HEK293T (cell line): Measurements from ENCODE around the gene CBX1.

Experiments used
- CTCF ChIA-PET: fragments of 350-600 bp; formaldehyde crosslinking; extraction: SDS; loops from one replicate; lab custom pipeline; 2021; ENCODE audit warnings: antibody characterized with exemption, inconsistent platforms; lab: Yijun Ruan, JAX
- POLR2A ChIA-PET: fragments of 350-600 bp; formaldehyde crosslinking; extraction: SDS; loops from one replicate; lab custom pipeline; 2020; ENCODE audit warnings: antibody characterized with exemption, inconsistent platforms; lab: Yijun Ruan, JAX
- DNase-seq: peaks from one replicate; pipeline ENCODE4 v3.0.0; 2012; ENCODE audit warnings: mixed read lengths; ENCODE audit errors: extremely low spot score
- ARNT ChIP-seq: fragments of 450-650 bp; IDR thresholded peaks from 2 replicates; pipeline ENCODE4 v1.6.1; 2017; ENCODE audit warnings: mild to moderate bottlenecking
- BHLHE40 ChIP-seq: fragments of 450-650 bp; IDR thresholded peaks from 2 replicates; pipeline ENCODE4 v1.6.1; 2016; ENCODE audit warnings: mild to moderate bottlenecking, moderate library complexity, borderline replicate concordance
- CTBP1 ChIP-seq: fragments of 450-650 bp; IDR thresholded peaks from 2 replicates; pipeline ENCODE4 v1.6.1; 2016; ENCODE audit warnings: borderline replicate concordance
- ELF4 ChIP-seq: fragments of 450-650 bp; IDR thresholded peaks from 2 replicates; pipeline ENCODE4 v1.6.1; 2017; ENCODE audit warnings: antibody characterized with exemption
- FOXA1 ChIP-seq: fragments of 450-650 bp; IDR thresholded peaks from 2 replicates; pipeline ENCODE4 v1.6.1; 2016; ENCODE audit warnings: mild to moderate bottlenecking
- FOXK2 ChIP-seq: fragments of 450-650 bp; IDR thresholded peaks from 2 replicates; pipeline ENCODE4 v1.6.1; 2016; ENCODE audit warnings: mild to moderate bottlenecking
- FOXM1 ChIP-seq: fragments of 450-650 bp; IDR thresholded peaks from 2 replicates; pipeline ENCODE4 v1.6.1; 2017; ENCODE audit warnings: mild to moderate bottlenecking, borderline replicate concordance
- HDGF ChIP-seq: fragments of 450-650 bp; IDR thresholded peaks from 2 replicates; pipeline ENCODE4 v1.6.1; 2017; ENCODE audit warnings: antibody characterized with exemption, borderline replicate concordance
- L3MBTL2 ChIP-seq: fragments of 450-650 bp; conservative IDR thresholded peaks from 2 replicates; pipeline ENCODE4 v1.6.1; 2016; ENCODE audit warnings: mild to moderate bottlenecking
- LEF1 ChIP-seq: fragments of 450-650 bp; IDR thresholded peaks from 2 replicates; pipeline ENCODE4 v1.6.1; 2017; ENCODE audit warnings: mild to moderate bottlenecking, borderline replicate concordance
- NFRKB ChIP-seq: fragments of 450-650 bp; IDR thresholded peaks from 2 replicates; pipeline ENCODE4 v1.6.1; 2016; ENCODE audit warnings: mild to moderate bottlenecking, moderate library complexity
- SP1 ChIP-seq: fragments of 450-650 bp; IDR thresholded peaks from 2 replicates; pipeline ENCODE4 v1.6.1; 2017
- SUZ12 ChIP-seq: fragments of 450-650 bp; IDR thresholded peaks from 2 replicates; pipeline ENCODE4 v1.6.1; 2016; ENCODE audit warnings: mild to moderate bottlenecking
- TARDBP ChIP-seq: fragments of 450-650 bp; IDR thresholded peaks from 2 replicates; pipeline ENCODE4 v1.6.1; 2016
- ZNF384 ChIP-seq: fragments of 450-650 bp; IDR thresholded peaks from 2 replicates; pipeline ENCODE4 v1.6.1; 2016
- TF ChIP-seq, protein P1 (sequence below): fragments of 450-650 bp; IDR thresholded peaks from 2 replicates; pipeline ENCODE4 v1.6.1; 2016

The CBX1 gene

DNA sequence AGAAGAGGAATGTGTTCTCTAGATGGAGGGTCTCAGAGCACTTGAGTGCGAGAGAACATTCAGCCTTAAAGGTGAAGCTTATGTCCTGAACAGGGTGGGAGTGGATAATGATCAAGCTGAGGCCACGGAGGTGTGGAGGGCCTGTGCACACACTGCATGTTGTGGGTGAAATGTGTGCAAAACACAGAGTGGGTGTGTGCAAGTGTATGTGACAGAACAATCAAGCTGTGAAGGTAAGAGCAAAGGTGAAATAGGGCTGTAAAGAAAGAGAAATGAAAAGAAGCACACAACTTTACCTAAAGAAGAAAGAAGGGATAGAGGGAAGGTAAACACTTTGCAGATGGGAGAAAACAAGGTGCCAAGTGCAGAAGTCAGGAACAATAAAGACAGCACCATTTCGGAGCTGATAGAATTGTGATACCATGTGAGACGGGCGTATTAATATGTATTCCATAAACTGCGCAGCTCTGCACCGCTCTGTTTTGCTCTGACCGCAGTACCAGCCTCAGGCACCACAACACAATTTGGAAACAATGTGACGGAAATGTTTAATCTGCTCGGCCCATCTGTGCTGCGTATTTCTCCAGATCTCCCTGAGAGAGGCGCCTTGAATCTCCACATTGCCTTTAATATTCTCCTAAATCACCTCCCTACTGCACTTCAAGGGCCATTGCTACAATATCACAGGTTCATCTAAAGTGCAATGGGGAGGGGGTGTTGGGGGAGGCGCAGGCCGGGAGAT, 46.9 kb upstream of the CBX1 start:
- no peak for DNase-seq
- no peak for TF ChIP-seq SUZ12
- TF ChIP-seq ARNT, result no peak
- no peak for TF ChIP-seq NFRKB
- TF ChIP-seq SP1, result no peak
- TF ChIP-seq, protein P1, sequence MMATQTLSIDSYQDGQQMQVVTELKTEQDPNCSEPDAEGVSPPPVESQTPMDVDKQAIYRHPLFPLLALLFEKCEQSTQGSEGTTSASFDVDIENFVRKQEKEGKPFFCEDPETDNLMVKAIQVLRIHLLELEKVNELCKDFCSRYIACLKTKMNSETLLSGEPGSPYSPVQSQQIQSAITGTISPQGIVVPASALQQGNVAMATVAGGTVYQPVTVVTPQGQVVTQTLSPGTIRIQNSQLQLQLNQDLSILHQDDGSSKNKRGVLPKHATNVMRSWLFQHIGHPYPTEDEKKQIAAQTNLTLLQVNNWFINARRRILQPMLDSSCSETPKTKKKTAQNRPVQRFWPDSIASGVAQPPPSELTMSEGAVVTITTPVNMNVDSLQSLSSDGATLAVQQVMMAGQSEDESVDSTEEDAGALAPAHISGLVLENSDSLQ, result no peak
- no peak for TF ChIP-seq CTBP1
- TF ChIP-seq BHLHE40, result no peak
- no peak for TF ChIP-seq FOXA1
- TF ChIP-seq LEF1, result no peak
- TF ChIP-seq ZNF384, result no peak
- no peak for TF ChIP-seq L3MBTL2
- TF ChIP-seq TARDBP, result no peak
- no peak for TF ChIP-seq FOXM1
- no peak for TF ChIP-seq FOXK2
- TF ChIP-seq HDGF, result no peak
- TF ChIP-seq ELF4, result no peak
- POLR2A ChIA-PET, result interaction anchor here (1.0 to 1.5 kb wide), 3 partner anchors 15 to 1266 kb away, joined by 3 to 5 read pairs (median 3); partner anchors contain the start of gene PHB1
- CTCF ChIA-PET, result interaction anchor here (0.6 to 1.7 kb wide), 6 partner anchors 10 to 439 kb away, joined by 3 to 16 read pairs (median 4); no protein-coding TSS in a partner anchor

DNA sequence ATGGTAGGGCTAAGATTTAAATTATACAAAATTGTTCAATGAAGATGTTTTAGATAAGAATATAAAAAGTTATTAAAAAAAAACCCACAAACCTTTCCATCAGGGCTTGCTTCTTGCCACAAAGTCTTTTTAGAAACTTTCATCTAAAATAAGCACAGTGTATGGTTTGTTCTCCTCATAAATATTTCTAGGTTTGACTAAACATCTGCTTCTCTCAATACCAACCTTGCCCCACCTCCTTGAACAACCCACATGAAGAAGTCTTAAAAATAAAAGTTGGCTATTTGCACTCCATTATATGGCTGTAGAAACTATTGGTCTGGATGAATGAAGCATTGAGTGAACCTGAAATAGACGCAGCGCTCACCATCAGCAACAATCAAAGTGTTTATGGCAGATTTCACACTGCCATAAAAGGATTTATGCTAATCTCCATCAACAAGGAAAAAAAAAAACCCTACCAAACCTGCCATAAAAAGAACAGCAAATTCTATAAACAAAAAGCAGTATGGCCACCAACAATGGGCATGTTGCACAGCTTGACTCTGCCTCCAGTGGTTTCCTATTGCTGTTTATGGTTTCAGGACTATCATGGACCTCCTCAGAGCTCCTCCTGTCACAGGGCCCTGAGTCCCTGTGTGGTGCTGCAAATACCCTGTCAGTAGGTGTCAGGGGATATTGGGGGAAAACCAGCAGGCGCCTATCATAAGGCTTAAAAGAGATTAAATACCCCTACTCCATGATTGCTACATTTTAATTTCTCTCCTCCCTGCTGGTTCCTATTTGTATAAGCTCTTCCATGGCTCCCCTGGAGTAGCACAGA, 43.9 kb upstream of the CBX1 start:
- no peak for DNase-seq
- CTCF ChIA-PET, result interaction anchor here (0.5 to 0.6 kb wide), 2 partner anchors 21 to 30 kb away, joined by 3 read pairs; no protein-coding TSS in a partner anchor
- TF ChIP-seq, protein P1, result peak; percentile 18; the same call in 1 of the 2 replicates
- TF ChIP-seq CTBP1 (no peak), ZNF384 (peak; percentile 86), TARDBP (no peak)
- POLR2A ChIA-PET, result no interaction called here

DNA sequence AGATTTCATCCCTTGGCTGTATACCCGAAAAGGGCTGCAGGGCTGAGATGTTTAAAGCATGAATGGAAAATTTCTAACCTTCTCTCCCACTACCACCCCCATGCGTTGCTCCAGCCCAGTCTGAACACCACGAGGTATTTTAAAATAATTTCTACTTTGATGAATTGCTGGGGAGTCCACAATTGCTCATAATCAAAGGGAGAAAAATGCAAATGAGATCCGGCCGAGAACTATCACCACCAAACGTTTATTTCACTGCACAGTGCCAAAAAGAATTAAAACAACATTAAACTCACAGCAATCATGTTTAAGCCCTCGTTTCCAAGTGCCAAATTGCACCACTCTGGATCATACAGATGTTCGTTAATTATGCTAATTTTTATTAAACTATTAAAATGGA, 43.0 kb upstream of the CBX1 start:
- ChIA-PET CTCF (interaction anchor here (0.6 kb wide), 1 partner anchor 119 kb away, joined by 3 read pairs; no protein-coding TSS in a partner anchor), POLR2A (no interaction called here)
- no peak for DNase-seq
- TF ChIP-seq FOXK2 (no peak), TARDBP (no peak), FOXA1 (no peak), SUZ12 (no peak)

DNA sequence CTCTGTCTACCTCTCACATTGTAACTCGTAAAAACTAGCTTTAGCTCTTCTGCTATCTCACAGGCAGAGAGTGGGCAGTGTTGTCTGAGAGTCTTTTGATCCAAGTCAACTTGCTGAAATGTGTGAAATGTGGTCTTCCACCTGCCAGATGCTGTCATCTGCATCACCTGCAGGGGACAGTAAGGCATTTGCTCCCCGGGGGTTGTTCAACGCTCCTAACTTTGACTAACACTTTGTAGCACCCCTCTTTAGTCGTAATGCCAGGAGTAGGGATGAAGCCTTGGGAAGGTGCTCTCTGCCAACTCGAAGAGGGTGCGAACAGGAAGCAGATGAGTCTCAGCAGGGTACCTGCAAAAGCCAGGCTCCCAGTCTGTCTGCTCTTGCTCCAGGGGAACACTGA, 42.4 kb upstream of the CBX1 start:
- ChIA-PET POLR2A (interaction anchor here (1.6 kb wide), 1 partner anchor 43 kb away, joined by 5 read pairs; the partner anchor contains the start of gene CBX1), CTCF (interaction anchor here (0.5 to 1.6 kb wide), 5 partner anchors 9 to 64 kb away, joined by 3 to 5 read pairs (median 3); no protein-coding TSS in a partner anchor)
- DNase-seq, result no peak
- TF ChIP-seq FOXK2 (no peak), HDGF (no peak), L3MBTL2 (no peak), SUZ12 (no peak), FOXA1 (no peak), ELF4 (no peak), NFRKB (no peak), LEF1 (no peak), ZNF384 (no peak)
- TF ChIP-seq, protein P1, result no peak

DNA sequence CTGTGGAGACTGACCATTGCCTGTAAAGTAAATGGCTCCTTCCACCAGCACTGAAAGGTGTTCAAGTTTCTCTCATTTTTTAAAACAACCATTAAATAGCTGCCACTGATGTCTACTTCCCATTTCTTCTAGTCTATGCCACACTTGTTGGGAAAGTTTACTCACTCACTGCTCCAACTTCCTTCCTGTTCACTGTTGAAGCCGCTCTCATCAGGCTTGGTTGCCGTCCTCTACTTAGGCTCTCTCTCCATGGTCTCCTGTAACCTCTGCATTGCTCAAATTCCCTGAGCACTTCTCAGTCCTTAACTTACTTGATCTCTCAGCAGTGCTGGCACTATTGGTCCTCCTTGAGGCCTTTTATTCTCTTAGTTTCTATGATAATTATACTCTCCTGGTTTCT, 38.7 kb upstream of the CBX1 start:
- TF ChIP-seq ELF4 (no peak), ARNT (no peak), SP1 (no peak), CTBP1 (no peak), BHLHE40 (no peak), FOXA1 (no peak)
- TF ChIP-seq, protein P1, result no peak
- ChIA-PET POLR2A (no interaction called here), CTCF (interaction anchor here (1.0 kb wide), 1 partner anchor 66 kb away, joined by 3 read pairs; no protein-coding TSS in a partner anchor)
- DNase-seq, result no peak
